Karpas-422 (cell line): ENCODE measurements around the gene ETV3L. TPM values are rescaled to one million over a fixed set of nuclear protein-coding genes. Genes with fewer than 3 reads are reported as not detected.
A peak's percentile ranks its signal among the peaks of the same experiment; 100 is the strongest.

Experiments used
- DNase-seq: peaks from one replicate; pipeline ENCODE4 v3.0.0-alpha.2; 2015
- H2AFZ ChIP-seq: fragments of 200-600 bp; sonication (generic); 2 replicates; pipeline ENCODE4 v1.6.1; 2014; ENCODE audit warnings: antibody characterized with exemption, low read length, mixed read lengths
- H3K27ac ChIP-seq: fragments of 200-600 bp; sonication (generic); 2 replicates; pipeline ENCODE4 v1.5.1; 2014; ENCODE audit warnings: mild to moderate bottlenecking, low read length, moderate library complexity
- H3K27me3 ChIP-seq: fragments of 200-600 bp; sonication (generic); 2 replicates; pipeline ENCODE4 v1.6.1; 2014; ENCODE audit warnings: low read length, mixed read lengths
- H3K36me3 ChIP-seq: fragments of 200-600 bp; sonication (generic); 2 replicates; pipeline ENCODE4 v1.6.1; 2014; ENCODE audit warnings: low read length, mixed read lengths; ENCODE audit not compliant: insufficient read depth
- H3K4me1 ChIP-seq: fragments of 200-600 bp; sonication (generic); 2 replicates; pipeline ENCODE4 v1.6.1; 2014; ENCODE audit warnings: mild to moderate bottlenecking, low read length, mixed read lengths
- H3K4me2 ChIP-seq: fragments of 200-600 bp; sonication (generic); 2 replicates; pipeline ENCODE4 v1.6.1; 2014; ENCODE audit warnings: low read length, low read depth, mild to moderate bottlenecking; ENCODE audit not compliant: poor library complexity, severe bottlenecking
- H3K4me3 ChIP-seq: fragments of 200-600 bp; sonication (generic); 2 replicates; pipeline ENCODE4 v1.5.1; 2014; ENCODE audit warnings: mild to moderate bottlenecking, antibody characterized with exemption, low read length, mixed read lengths
- H3K79me2 ChIP-seq: fragments of 200-600 bp; sonication (generic); 2 replicates; pipeline ENCODE4 v1.6.1; 2014; ENCODE audit warnings: mild to moderate bottlenecking, low read length, mixed read lengths
- H3K9ac ChIP-seq: fragments of 200-600 bp; sonication (generic); 2 replicates; pipeline ENCODE4 v1.6.0; 2014; ENCODE audit warnings: low read length
- H3K9me2 ChIP-seq: fragments of 200-600 bp; sonication (generic), shearing (Covaris generic); replicated peaks from 2 replicates; pipeline ENCODE4 v1.6.0; 2014; ENCODE audit warnings: mild to moderate bottlenecking, low read length, moderate library complexity; ENCODE audit not compliant: insufficient read depth
- H3K9me3 ChIP-seq: fragments of 300-700, 200-600 bp; sonication (generic); 2 replicates; pipeline ENCODE4 v1.6.1; 2014; ENCODE audit warnings: low read length, mixed read lengths
- H4K20me1 ChIP-seq: fragments of 200-600 bp; sonication (generic); 2 replicates; pipeline ENCODE4 v1.6.1; 2014; ENCODE audit warnings: mild to moderate bottlenecking, antibody characterized with exemption, low read length, low read depth; ENCODE audit not compliant: insufficient read depth
- total RNA-seq: library from RNA; depleted of rRNA; stranded (reverse); fragments of >200 nt; shearing (Covaris generic); gene quantifications from 2 replicates; pipeline ENCODE4 v1.2.3, GENCODE V29; 2014; ENCODE audit warnings: low replicate concordance

The ETV3L gene
- total RNA-seq, 1 experiment from 2014 or later = not detected

GRCh38 chr1:157135646-157136045 is 36.0 kb upstream of the ETV3L start:
- H3K36me3 ChIP-seq = peaks cover 37% of the 10 kb centered on the region
- H3K9me2 ChIP-seq = no peaks in the 10 kb centered on the region
- H3K27ac ChIP-seq = no peak overlapping the region
- no peak for DNase-seq
- H3K4me2 ChIP-seq = no peak overlapping the region
- peaks cover 19% of the 10 kb centered on the region for H3K4me1 ChIP-seq
- H2AFZ ChIP-seq = no peak overlapping the region
- H3K9ac ChIP-seq = no peak overlapping the region
- no peaks in the 10 kb centered on the region for H3K9me3 ChIP-seq
- H4K20me1 ChIP-seq = peaks cover 11% of the 10 kb centered on the region
- no peak overlapping the region for H3K4me3 ChIP-seq
- no peaks in the 10 kb centered on the region for H3K27me3 ChIP-seq
- peaks cover 35% of the 10 kb centered on the region for H3K79me2 ChIP-seq

- H3K79me2 ChIP-seq = peaks cover 35% of the 10 kb centered on the region
- peaks cover 19% of the 10 kb centered on the region for H3K4me1 ChIP-seq
- no peak overlapping the region for H3K9ac ChIP-seq
- H3K36me3 ChIP-seq = peaks cover 43% of the 10 kb centered on the region
- H3K4me3 ChIP-seq = no peak overlapping the region
- no peak overlapping the region for H3K4me2 ChIP-seq
- no peaks in the 10 kb centered on the region for H3K9me2 ChIP-seq
- no peak for DNase-seq
- no peaks in the 10 kb centered on the region for H3K27me3 ChIP-seq
- peaks cover 11% of the 10 kb centered on the region for H4K20me1 ChIP-seq
- H3K27ac ChIP-seq = no peak overlapping the region
- no peak overlapping the region for H2AFZ ChIP-seq
- no peaks in the 10 kb centered on the region for H3K9me3 ChIP-seq
Observed at GRCh38 chr1:157135070-157135469, 35.5 kb upstream of the ETV3L start.

- H3K4me1 ChIP-seq = peaks cover 19% of the 10 kb centered on the region
- H3K4me3 ChIP-seq = no peak overlapping the region
- no peaks in the 10 kb centered on the region for H3K9me3 ChIP-seq
- no peaks in the 10 kb centered on the region for H3K27me3 ChIP-seq
- peaks cover 11% of the 10 kb centered on the region for H4K20me1 ChIP-seq
- H3K79me2 ChIP-seq = peaks cover 35% of the 10 kb centered on the region
- no peak overlapping the region for H2AFZ ChIP-seq
- no peak overlapping the region for H3K9ac ChIP-seq
- H3K4me2 ChIP-seq = no peak overlapping the region
- peaks cover 44% of the 10 kb centered on the region for H3K36me3 ChIP-seq
- H3K9me2 ChIP-seq = no peaks in the 10 kb centered on the region
- no peak for DNase-seq
- H3K27ac ChIP-seq = no peak overlapping the region
Observed at GRCh38 chr1:157134442-157134841, 34.8 kb upstream of the ETV3L start.

GRCh38 chr1:157133426-157133825 is 33.8 kb upstream of the ETV3L start:
- no peaks in the 10 kb centered on the region for H3K27me3 ChIP-seq
- no peak overlapping the region for H2AFZ ChIP-seq
- H3K9me3 ChIP-seq = no peaks in the 10 kb centered on the region
- H3K4me1 ChIP-seq = peaks cover 12% of the 10 kb centered on the region
- no peak overlapping the region for H3K27ac ChIP-seq
- peaks cover 35% of the 10 kb centered on the region for H3K79me2 ChIP-seq
- H3K9me2 ChIP-seq = no peaks in the 10 kb centered on the region
- no peak for DNase-seq
- no peak overlapping the region for H3K4me3 ChIP-seq
- no peak overlapping the region for H3K9ac ChIP-seq
- no peak overlapping the region for H3K4me2 ChIP-seq
- H3K36me3 ChIP-seq = peaks cover 53% of the 10 kb centered on the region
- peaks cover 11% of the 10 kb centered on the region for H4K20me1 ChIP-seq

- Histone ChIP-seq H3K36me3 (peaks cover 56% of the 10 kb centered on the region), H3K27me3 (no peaks in the 10 kb centered on the region), H3K27ac (no peak overlapping the region), H3K4me3 (no peak overlapping the region), H3K9ac (no peak overlapping the region), H3K4me1 (peaks cover 12% of the 10 kb centered on the region), H3K79me2 (peaks cover 34% of the 10 kb centered on the region), H3K9me2 (no peaks in the 10 kb centered on the region), H3K4me2 (no peak overlapping the region), H4K20me1 (peaks cover 11% of the 10 kb centered on the region), H2AFZ (no peak overlapping the region), H3K9me3 (no peaks in the 10 kb centered on the region)
- DNase-seq = no peak
Observed at GRCh38 chr1:157132616-157133167, 33.1 kb upstream of the ETV3L start.

- Histone ChIP-seq H3K27me3 (no peaks in the 10 kb centered on the region), H3K9me3 (no peaks in the 10 kb centered on the region), H3K36me3 (peaks cover 56% of the 10 kb centered on the region), H3K27ac (no peak overlapping the region), H3K4me1 (peaks cover 11% of the 10 kb centered on the region), H3K4me2 (no peak overlapping the region), H2AFZ (no peak overlapping the region), H3K4me3 (no peak overlapping the region), H4K20me1 (peaks cover 10% of the 10 kb centered on the region), H3K9me2 (no peaks in the 10 kb centered on the region), H3K79me2 (peaks cover 28% of the 10 kb centered on the region), H3K9ac (no peak overlapping the region)
- DNase-seq = no peak
Observed at GRCh38 chr1:157132111-157132510, 32.5 kb upstream of the ETV3L start.

GRCh38 chr1:157131281-157131680 is 31.7 kb upstream of the ETV3L start:
- Histone ChIP-seq H3K4me3 (no peak overlapping the region), H4K20me1 (peaks cover 1% of the 10 kb centered on the region), H3K9ac (no peak overlapping the region), H3K27me3 (no peaks in the 10 kb centered on the region), H2AFZ (no peak overlapping the region), H3K4me1 (peaks cover 2% of the 10 kb centered on the region), H3K79me2 (peaks cover 20% of the 10 kb centered on the region), H3K27ac (no peak overlapping the region), H3K9me2 (no peaks in the 10 kb centered on the region), H3K36me3 (peaks cover 58% of the 10 kb centered on the region), H3K4me2 (no peak overlapping the region), H3K9me3 (no peaks in the 10 kb centered on the region)
- DNase-seq = no peak

GRCh38 chr1:157124855-157125254 is 25.2 kb upstream of the ETV3L start:
- Histone ChIP-seq H3K4me1 (no peaks in the 10 kb centered on the region), H3K4me2 (no peak overlapping the region), H3K9me2 (no peaks in the 10 kb centered on the region), H3K79me2 (no peaks in the 10 kb centered on the region), H4K20me1 (no peaks in the 10 kb centered on the region; the same call in 1 of the 2 replicates), H3K27me3 (no peaks in the 10 kb centered on the region), H3K27ac (no peak overlapping the region), H3K9ac (no peak overlapping the region), H3K4me3 (no peak overlapping the region), H3K9me3 (no peaks in the 10 kb centered on the region), H3K36me3 (peaks cover 32% of the 10 kb centered on the region; the same call in 1 of the 2 replicates), H2AFZ (no peak overlapping the region)
- DNase-seq = peak; percentile 62
